ENCODE results near the gene ZNF765.

- TF ChIP-seq CTCF (IDR thresholded peaks at IDR 0.05; ENCODE audit: insufficient read depth, low read length) (no peak), REST (IDR thresholded peaks at IDR 0.05; ENCODE audit: insufficient replicate concordance, low read depth) (no peak), POLR2AphosphoS5 (IDR thresholded peaks at IDR 0.05; ENCODE audit: low read depth) (peak; percentile 85), GABPA (IDR thresholded peaks at IDR 0.05; ENCODE audit: low read depth) (no peak)
Measured at GRCh38 chr19:53394974-53395839, at the start of gene ZNF765.
